GM19463 (cell line): ENCODE data around the gene HIP1.
"Not testable (repeated sequence)": the region's sequence is repeated elsewhere in the genome, so short reads cannot be mapped to it uniquely, and the experiment has no call there.

Experiments
- ATAC-seq: cut with Tn5 transposase; IDR thresholded peaks from one replicate; pipeline ENCODE4 v1.9.1; 2021; ENCODE audit warnings: mild to moderate bottlenecking, moderate library complexity; ENCODE audit not compliant: unreplicated experiment

Gene HIP1

GRCh38 chr7:75738604-75738974 lies at the start of gene HIP1:
HIP1 (minus strand) TSS chr7:75738941; CDS start chr7:75738920, 21 bp downstream.
- ATAC-seq = no peak

DNA sequence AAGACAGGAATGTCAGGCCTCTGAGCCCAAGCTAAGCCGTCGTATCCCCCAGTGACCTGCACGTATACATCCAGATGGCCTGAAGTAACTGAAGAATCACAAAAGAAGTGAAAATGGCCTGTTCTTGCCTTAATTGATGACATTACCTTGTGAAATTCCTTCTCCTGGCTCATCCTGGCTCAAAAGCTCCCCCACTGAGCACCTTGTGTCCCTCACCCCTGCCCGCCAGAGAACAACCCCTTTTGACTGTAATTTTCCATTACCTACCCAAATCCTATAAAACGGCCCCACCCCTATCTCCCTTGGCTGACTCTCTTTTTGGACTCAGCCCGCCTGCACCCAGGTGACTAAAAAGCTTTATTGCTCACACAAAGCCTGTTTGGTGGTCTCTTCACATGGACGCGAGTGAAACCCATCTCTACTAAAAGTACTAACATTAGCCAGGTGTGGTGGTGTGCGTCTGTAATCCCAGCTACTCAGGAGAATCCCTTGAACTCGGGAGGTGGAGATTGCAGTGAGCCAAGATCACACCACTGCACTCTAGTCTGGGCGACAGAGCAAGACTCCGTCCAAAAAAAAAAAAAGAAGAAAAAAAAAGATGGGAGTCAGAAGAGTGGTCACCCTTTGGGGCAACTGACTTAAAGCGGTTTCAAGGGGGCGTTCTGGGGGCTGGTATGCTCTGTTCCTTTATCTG lies 49.6 kb upstream of the HIP1 start:
- not testable (repeated sequence) for ATAC-seq

DNA sequence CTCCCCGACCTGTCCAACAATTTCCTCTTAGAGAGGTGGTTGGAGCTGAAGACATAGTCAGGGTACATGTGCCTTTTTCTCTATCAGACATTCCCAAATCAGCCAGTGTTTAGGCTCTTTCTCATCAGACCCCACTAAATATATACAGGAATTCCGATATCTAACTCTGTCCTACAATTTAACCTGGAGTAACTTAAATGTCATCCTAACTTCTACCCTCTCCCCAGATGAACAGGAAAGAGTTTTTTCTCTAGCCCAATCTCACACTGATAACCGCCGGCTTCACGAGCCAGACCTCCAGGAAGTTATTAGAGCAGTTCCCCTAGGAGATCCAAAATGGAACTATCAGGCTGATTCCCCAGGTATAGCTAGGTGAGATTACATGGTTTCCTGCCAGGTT lies 44.3 kb upstream of the HIP1 start:
- not testable (repeated sequence) for ATAC-seq

DNA sequence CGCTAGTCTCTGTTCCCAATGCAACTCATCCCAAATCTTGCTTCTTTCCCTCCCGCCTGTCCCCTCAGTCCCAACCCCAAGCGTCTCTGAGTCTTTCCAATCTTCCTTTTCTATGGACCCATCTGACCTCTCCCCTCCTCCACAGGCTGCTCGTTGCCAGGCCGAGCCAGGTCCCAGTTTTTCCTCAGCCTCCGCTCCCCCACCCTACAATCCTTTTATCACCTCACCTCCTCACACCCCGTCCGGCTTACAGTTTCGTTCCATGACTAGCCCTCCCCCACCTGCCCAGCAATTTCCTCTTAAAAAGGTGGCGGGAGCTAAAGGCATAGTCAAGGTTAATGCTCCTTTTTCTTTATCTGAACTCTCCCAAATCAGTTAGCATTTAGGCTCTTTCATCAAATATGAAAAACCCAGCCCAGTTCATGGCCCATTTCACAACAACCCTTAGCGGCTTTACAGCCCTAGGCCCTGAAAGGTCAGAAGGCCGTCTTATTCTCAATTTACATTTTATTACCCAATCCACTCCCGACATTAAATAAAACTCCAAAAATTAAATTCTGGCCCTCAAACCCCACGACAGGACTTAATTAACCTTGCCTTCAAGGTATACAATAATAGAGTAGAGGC lies 42.0 kb upstream of the HIP1 start:
- not testable (repeated sequence) for ATAC-seq

- ATAC-seq = not testable (repeated sequence)
Observed at GRCh38 chr7:75779516-75779915, 40.8 kb upstream of the HIP1 start.

DNA sequence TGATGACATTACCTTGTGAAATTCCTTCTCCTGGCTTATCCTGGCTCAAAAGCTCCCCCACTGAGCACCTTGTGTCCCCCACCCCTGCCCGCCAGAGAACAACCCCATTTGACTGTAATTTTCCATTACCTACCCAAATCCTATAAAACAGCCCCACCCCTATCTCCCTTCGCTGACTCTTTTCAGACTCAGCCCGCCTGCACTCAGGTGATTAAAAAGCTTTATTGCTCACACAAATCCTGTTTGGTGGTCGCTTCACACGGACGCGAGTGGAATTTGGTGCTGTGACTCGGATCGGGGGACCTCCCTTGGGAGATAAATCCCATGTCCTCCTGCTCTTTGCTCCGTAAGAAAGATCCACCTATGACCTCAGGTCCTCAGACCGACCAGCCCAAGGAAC lies 40.3 kb upstream of the HIP1 start:
- ATAC-seq = not testable (repeated sequence)

- ATAC-seq = no peak
Observed at GRCh38 chr7:75776295-75776971, 37.7 kb upstream of the HIP1 start.

GRCh38 chr7:75773958-75774357 lies 35.2 kb upstream of the HIP1 start:
- ATAC-seq = not testable (repeated sequence)

DNA sequence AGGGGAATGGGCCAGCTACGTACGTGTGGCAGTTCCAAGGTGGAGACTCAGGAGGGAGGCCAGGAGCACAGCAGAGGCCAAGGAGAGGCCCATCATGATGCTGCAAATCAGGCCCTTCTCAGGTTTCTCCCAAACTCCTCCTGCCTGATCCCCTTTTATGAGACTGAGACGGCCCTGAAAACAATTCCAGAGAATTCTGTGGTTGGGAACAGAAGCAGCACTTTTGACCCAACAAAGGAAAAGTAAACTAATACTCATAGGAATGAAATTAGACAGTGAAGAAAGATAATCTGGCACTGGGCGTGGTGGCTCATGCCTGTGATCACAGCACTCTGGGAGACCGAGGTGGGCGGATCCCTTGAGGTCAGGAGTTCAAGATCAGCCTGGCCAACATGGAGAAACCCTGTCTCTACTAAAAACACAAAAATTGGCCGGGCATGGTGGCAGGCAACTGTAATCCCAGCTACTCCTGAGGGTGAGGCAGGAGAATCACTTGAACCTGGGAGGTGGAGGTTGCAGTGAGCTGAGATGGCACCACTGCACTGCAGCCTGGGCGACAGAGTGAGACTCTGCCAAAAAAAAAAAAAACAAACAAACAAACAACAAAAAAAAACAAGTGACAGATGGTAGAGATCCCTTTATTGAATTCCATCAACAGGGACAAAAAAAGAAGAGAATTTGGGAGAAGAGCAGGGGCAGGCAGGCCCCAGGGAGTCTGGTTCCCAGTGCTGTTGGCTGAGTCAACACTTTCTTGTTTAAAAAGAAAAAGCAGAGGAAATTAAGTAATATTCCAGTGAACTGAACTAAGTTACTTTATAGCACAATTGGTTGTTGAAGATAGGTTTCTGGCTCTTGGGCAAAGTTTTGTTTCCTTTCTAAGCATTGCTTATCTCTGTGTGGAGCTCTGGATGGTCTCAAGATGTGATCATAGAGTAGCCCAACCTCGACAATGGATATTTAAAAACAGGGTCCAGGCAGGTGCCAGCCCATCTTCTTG lies 33.6 kb upstream of the HIP1 start, which contains the start of gene CCL26:
TSS of gene CCL26 (minus strand) at position 131 of the 997 bp plus-strand sequence. CDS start at position 96, 35 bp downstream.
- ATAC-seq = no peak

GRCh38 chr7:75771224-75771623 lies 32.5 kb upstream of the HIP1 start:
- ATAC-seq = no peak

- no peak for ATAC-seq
Observed at GRCh38 chr7:75762350-75762917, 23.7 kb upstream of the HIP1 start.

DNA sequence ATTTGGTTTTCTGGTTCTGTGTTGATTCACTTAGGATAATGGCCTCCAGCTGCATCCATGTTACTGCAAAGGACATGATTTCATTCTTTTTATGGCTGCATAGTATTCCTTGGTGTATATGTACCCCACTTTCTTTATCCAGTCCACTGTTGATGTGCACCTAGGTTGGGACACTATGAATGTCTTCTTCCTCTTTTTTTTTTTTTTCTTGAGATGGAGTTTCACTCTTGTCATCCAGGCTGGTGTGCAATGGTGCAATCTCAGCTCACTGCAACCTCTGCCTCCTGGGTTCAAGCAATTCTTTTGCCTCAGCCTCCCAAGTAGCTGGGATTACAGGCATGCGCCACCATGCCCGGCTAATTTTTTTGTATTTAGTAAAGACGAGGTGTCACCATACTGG lies 23.1 kb upstream of the HIP1 start:
- not testable (repeated sequence) for ATAC-seq

GRCh38 chr7:75758491-75758890 lies 19.8 kb upstream of the HIP1 start:
- no peak for ATAC-seq

GRCh38 chr7:75757860-75758259 lies 19.1 kb upstream of the HIP1 start:
- ATAC-seq = no peak

DNA sequence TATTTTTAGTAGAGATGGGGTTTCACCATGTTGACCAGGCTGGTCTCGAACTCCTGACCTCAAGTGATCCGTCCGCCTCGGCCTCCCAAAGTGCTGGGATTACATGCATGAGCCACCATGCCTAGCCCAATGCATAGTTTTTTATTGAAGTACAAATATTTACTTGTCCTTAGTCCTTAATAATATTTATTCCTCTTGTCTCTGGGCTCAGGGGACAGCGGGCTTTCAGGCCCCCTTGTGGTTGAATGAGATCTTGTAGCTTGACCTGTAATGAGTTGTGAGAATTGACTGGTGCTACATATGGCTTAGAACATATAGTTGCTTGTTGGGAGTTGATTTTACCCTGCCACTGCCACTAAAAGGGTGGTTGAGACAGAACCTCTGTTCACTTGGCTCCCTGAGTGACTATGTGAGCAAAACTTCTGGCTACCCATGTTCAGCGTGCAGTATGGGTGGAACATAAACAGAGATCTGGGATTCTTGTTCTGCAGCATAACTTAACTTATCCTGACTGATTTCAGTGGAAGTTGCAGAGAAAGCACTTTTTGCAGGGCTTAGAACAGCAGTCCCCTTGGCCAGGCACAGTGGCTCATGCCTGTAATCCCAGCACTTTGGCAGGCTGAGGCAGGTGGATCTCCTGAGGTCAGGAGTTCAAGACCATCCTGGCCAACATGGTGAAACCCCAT lies 18.4 kb upstream of the HIP1 start:
- no peak for ATAC-seq

- no peak for ATAC-seq
Observed at GRCh38 chr7:75756206-75756990, 17.7 kb upstream of the HIP1 start.

GRCh38 chr7:75743455-75743859 lies 4.7 kb upstream of the HIP1 start:
- ATAC-seq = no peak

DNA sequence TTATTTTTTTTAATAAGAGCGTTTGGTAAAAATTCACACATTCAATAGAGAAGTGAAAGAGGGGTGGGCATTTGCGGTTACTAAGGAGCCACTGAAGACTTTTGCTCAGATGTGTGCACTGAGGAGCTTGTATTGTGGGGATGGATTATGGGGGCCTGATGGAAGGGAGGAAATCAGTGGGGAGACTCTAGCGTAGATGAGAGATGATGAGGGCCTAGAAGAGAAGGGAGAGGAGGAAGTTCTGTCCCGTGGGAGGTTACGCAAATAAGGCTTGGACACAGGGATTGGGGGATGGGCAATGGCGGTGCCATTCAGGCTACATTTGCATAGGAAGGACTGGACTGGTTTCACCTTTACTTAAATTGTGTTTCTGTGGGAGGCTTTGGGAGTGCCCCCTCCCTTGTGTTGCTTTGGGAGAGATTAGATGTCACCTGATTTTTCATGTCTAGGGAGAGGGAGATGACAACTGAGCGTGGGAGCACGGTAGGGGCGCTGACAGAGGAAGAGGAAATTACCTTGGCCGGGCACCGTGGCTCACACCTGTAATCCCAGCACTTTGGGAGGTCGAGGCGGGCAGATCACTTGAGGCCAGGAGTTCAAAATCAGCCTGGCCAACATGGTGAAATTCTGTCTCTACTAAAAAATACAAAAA lies 2.2 kb upstream of the HIP1 start:
- no peak for ATAC-seq
